Epithelial cell of esophagus (primary cell): ENCODE results near the gene EOLA1.
"Not testable (repeated sequence)": the region's sequence is repeated elsewhere in the genome, so short reads cannot be mapped to it uniquely, and the experiment has no call there.

ENCODE experiments used
- DNase-seq: peaks from one replicate; pipeline ENCODE4 v3.0.0; 2010; ENCODE audit warnings: low read depth
- H3K4me3 ChIP-seq: 2 replicates; pipeline ENCODE4 v1.5.1; 2011; ENCODE audit warnings: mild to moderate bottlenecking, low read length, control low read depth
- CTCF ChIP-seq: IDR thresholded peaks from 2 replicates; pipeline ENCODE4 v1.5.1; 2011; ENCODE audit warnings: low read depth, mild to moderate bottlenecking, low read length, control low read depth, inconsistent platforms; ENCODE audit not compliant: insufficient read depth; ENCODE audit errors: missing control alignments

The EOLA1 gene

DNA sequence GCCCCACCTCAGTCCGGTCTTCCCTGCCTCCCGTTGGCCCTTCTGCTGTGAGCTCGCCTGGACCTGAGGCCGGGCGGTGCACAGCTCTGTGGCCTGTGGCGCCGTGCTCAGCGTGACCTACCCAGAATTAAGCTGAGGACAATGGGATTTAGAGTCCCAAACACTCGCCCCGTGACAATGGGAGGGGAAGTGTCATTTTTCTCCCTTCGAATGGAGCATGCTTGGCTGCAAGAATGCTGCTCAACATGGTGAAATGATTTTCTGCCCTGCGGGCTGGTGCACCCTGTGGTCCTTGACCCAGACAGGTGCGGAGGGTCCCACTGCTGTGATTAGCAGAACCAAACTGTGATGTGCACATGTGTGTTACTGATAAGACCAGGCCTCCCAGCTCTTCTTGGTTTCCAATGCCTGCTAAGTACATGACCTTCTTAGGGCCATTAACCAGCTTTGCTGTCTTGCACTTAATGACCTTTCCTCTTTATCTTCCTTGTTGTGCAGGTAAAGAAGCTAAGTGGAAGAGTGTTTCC is 772 bp downstream of the EOLA1 start:
- no peak for TF ChIP-seq CTCF
- no peak for DNase-seq
- H3K4me3 ChIP-seq = peak overlapping the region; percentile 61

GRCh38 chrX:149545545-149546543 is 5.0 kb downstream of the EOLA1 start:
- peak; percentile 24 for DNase-seq
- H3K4me3 ChIP-seq = not testable (repeated sequence)

- not testable (repeated sequence) for H3K4me3 ChIP-seq, DNase-seq
Observed at GRCh38 chrX:149546962-149547361, 6.2 kb downstream of the EOLA1 start.

DNA sequence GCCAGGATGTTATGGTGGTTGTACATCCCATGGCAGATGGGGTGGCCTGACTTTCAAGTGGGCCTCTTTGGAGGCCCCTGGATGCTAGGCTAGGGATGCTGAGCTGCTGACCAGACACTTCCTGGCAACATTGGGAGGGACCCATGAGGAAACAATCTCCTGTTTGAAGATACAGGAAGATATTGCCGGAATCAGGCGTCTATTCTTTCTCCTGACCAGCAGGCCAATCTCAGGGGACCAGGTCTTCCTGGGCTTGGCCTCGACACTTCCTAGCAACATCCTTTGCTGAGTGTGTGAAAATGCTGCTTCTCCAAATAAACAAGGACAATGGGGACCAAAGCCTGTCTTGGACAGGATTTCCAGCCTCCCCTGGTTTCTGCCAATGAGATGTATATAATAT is 7.0 kb downstream of the EOLA1 start:
- not testable (repeated sequence) for DNase-seq, H3K4me3 ChIP-seq

- H3K4me3 ChIP-seq, DNase-seq: not testable (repeated sequence)
Observed at GRCh38 chrX:149549701-149550100, 8.9 kb downstream of the EOLA1 start, which contains the start of gene HSFX3. Gene HSFX3 (minus strand): TSS chrX:149549924. CDS start chrX:149549852, 72 bp downstream.

DNA sequence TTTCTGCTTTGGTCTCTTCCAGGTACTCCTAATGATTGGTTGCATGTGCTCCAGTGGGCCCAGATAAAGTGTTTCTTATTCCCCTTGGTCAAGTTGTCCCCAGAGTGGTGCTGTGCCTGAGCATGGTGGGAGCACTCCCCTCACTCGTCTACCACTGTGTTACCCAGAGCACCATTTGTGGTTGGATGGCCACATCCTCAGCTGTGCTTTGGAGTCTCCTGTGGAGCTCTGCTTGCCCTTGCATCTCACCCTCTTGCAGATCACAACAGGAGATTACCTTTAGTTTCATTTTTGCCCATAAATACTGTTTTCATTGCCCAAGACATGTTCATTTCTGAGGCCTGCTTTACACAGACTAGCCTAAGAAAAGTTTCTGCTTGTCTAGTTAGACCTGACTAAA is 9.6 kb downstream of the EOLA1 start:
- not testable (repeated sequence) for H3K4me3 ChIP-seq, DNase-seq

DNA sequence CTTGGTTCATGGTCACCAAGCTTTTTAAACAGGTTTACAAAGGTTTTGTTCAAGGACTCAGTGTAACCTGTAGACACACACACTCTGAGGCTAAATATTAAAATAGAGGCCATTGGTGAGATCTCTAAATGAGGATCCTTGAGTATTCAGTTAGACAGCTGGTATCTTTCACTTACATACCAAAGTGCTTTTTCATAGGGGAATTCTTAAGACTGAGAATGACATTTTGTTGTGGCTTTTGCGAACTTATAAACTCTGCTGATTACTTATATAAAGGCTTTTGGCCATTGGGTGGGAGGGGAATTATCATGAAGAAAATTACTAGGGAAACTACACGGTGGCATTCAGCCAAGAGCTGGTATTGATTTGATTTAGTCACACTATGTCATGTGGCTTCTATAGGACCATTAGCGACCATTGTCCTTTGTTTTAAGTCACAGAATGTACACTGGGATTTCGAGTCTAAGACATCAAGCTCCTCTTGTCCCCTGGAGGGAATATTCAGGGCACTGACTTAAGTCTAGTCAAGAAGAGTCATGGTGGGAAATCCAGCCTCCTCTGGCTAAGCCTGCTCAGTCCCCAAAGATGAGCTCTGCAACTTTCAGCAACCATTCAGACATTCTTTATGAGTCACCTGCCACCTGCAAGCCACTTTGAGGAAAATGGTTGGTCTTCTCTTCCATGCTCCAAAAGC is 10.6 kb downstream of the EOLA1 start:
- DNase-seq, H3K4me3 ChIP-seq: not testable (repeated sequence)

- DNase-seq, H3K4me3 ChIP-seq: not testable (repeated sequence)
Observed at GRCh38 chrX:149551939-149552248, 11.1 kb downstream of the EOLA1 start.

- H3K4me3 ChIP-seq, DNase-seq: not testable (repeated sequence)
Observed at GRCh38 chrX:149555251-149555650, 14.4 kb downstream of the EOLA1 start.

GRCh38 chrX:149563359-149563758 is 22.5 kb downstream of the EOLA1 start:
- TF ChIP-seq CTCF = no peak
- H3K4me3 ChIP-seq = no peak overlapping the region
- no peak for DNase-seq

DNA sequence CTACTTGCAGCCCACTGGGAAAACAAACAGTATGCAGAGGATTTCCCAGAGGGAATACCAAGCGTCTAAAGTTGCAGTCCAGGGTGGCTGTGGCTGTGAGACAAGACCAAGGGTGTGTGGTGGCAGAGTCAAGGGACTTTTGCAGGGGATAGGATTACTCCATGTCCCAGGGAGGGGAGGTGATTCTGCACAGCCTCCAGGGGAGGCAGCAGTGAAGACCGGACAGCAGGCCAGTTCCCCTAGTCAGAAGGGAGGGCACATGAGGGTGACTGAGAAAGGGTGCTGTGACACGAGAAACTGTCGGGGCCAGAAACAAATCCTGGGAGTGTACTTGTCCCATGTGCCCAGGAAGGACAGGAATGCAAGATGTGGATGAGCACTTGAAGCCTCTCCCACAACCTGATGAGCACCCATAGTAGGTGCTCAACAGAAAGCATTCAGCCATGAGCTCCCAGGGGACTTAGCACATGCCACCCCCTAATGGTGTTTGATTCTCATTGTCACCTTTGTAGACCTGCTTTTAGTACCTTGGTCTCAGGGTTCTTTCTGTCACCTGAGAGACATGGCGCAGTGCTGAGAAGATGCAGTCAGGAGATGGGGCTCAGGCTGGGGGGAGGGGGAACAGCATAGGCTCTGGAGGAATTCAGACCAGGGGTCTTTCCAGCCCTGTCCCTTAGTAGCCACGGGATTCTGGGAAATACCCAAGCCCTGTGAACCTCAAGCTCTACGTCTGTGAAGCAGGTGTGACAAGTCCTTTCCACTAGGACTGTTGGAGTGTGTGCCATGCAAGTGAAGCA is 27.0 kb downstream of the EOLA1 start:
- no peak overlapping the region for H3K4me3 ChIP-seq
- TF ChIP-seq CTCF = no peak
- DNase-seq = no peak
